C4-2B (cell line): Measurements from ENCODE around the gene LAMB2.

Experiments
- CTCF ChIP-seq: fragments of 450-650 bp; conservative IDR thresholded peaks from 2 replicates; pipeline ENCODE4 v1.5.1; 2017; ENCODE audit warnings: mild to moderate bottlenecking
- ZFX ChIP-seq: fragments of 450-650 bp; IDR thresholded peaks from 2 replicates; pipeline ENCODE4 v1.6.1; 2017

GRCh38 chr3:49175530-49175929 lies 42.7 kb upstream of the LAMB2 start:
- TF ChIP-seq CTCF (no peak), ZFX (no peak)
